Left cardiac atrium (tissue), 4 donors: ENCODE results near the gene DEDD. TPM values are rescaled to one million over a fixed set of nuclear protein-coding genes. Genes with fewer than 3 reads are reported as not detected.
"Not testable (repeated sequence)": the region's sequence is repeated elsewhere in the genome, so short reads cannot be mapped to it uniquely, and the experiment has no call there.

Experiments used
- ATAC-seq, 2 donors: fragments of 200-7000 bp; cut with Tn5 transposase; one replicate each; pipeline ENCODE4 v1.9.1; 2020; ENCODE audit warnings: mild to moderate bottlenecking in 2 of 2, moderate library complexity in 2 of 2
- DNase-seq: peaks from one replicate; pipeline ENCODE4 v3.0.0-alpha.2; 2020
- intact Hi-C, 2 donors: fragments of 100-400 bp; cut with DNase I; formaldehyde crosslinking; loops; one replicate each; pipeline versions ENCODE4 v1.14.1 to v1.15.1; 2022 to 2023
- total RNA-seq, 2 donors: library from RNA; stranded (reverse); fragmentation: NEBNext Ultra II Directional; extraction: Animal tissue kit (Norgen Biotek cat#: 25700); gene quantifications; one replicate each; pipeline ENCODE4 v1.2.1, GENCODE V29; 2021
- donor health status: DM: no; HTN: yes; CAD: no.
- donor health status: DM: no; HTN: yes; CAD: no; lungs with severe emphysema.
- donor health status: DM: yes; HTN: yes; CAD: no.
- donor health status: Dilated cardiomyopathy.

Gene DEDD
- total RNA-seq, 2 donors from 2014 or later: 26.1 to 30.2 TPM

GRCh38 chr1:161137881-161138280, 5.4 kb upstream of the DEDD start:
- ATAC-seq (no peak), DNase-seq (no peak)
- intact Hi-C loops: loop anchor here in 1 of 2 donors (10.0 kb wide), 1 partner anchor 93 kb away; the partner anchor contains the start of gene USF1

- intact Hi-C loops: loop anchor here in 1 of 2 donors (10.0 kb wide), 1 partner anchor 88 kb away; the partner anchor contains the start of gene USF1
- no peak for DNase-seq
- ATAC-seq: no peak
Observed at GRCh38 chr1:161133220-161133740, 813 bp upstream of the DEDD start.

GRCh38 chr1:161131523-161132409, 701 bp downstream of the DEDD start:
- DNase-seq (no peak), ATAC-seq (peak; percentile 6 to 16)

GRCh38 chr1:161130266-161130665, 2.2 kb downstream of the DEDD start:
- intact Hi-C loops: loop anchor here in 1 of 2 donors (10.0 kb wide), 1 partner anchor 85 kb away; the partner anchor contains the start of gene USF1
- DNase-seq: no peak
- ATAC-seq: no peak

More at GRCh38 chr1:161131523-161132409, 701 bp downstream of the DEDD start:
- intact Hi-C loops: loop anchor here in 1 of 2 donors (10.0 kb wide), 1 partner anchor 87 kb away; the partner anchor contains the start of gene USF1

GRCh38 chr1:161128591-161129420, 3.7 kb downstream of the DEDD start:
- intact Hi-C loops: no loop called here
- no peak for DNase-seq

GRCh38 chr1:161127649-161128048, 4.8 kb downstream of the DEDD start:
- no peak for ATAC-seq
- intact Hi-C loops: no loop called here

More at GRCh38 chr1:161128591-161129420, 3.7 kb downstream of the DEDD start:
- no peak for ATAC-seq

GRCh38 chr1:161122967-161123366, 9.5 kb downstream of the DEDD start:
- no peak for ATAC-seq
- no peak for DNase-seq
- intact Hi-C loops: no loop called here

More at GRCh38 chr1:161127649-161128048, 4.8 kb downstream of the DEDD start:
- DNase-seq: no peak

- DNase-seq (no peak), ATAC-seq (no peak)
- intact Hi-C loops: no loop called here
Observed at GRCh38 chr1:161121834-161122233, 10.6 kb downstream of the DEDD start.

GRCh38 chr1:161121042-161121650, 11.3 kb downstream of the DEDD start:
- no peak for ATAC-seq
- no peak for DNase-seq
- intact Hi-C loops: no loop called here

GRCh38 chr1:161119092-161119903, 13.2 kb downstream of the DEDD start:
- ATAC-seq: peak; percentile 17 to 20
- intact Hi-C loops: no loop called here
- peak; percentile 55 for DNase-seq

GRCh38 chr1:161117759-161118581, 14.5 kb downstream of the DEDD start, which contains the start of the genes NIT1 and PFDN2:
Gene NIT1, plus strand, starts transcription at chr1:161118105. Its CDS starts 72 bp downstream, at chr1:161118177.
Gene PFDN2, minus strand, starts transcription at chr1:161118037. Its CDS starts 11 bp downstream, at chr1:161118026.
- intact Hi-C loops: no loop called here
- peak; percentile 90 for DNase-seq
- peak; percentile 94 for ATAC-seq

GRCh38 chr1:161115961-161116360, 16.5 kb downstream of the DEDD start:
- DNase-seq, intact Hi-C loops, ATAC-seq: not testable (repeated sequence)

GRCh38 chr1:161115132-161115711, 17.2 kb downstream of the DEDD start:
- intact Hi-C loops: no loop called here
- ATAC-seq (no peak), DNase-seq (no peak)

- ATAC-seq (no peak), DNase-seq (no peak)
- intact Hi-C loops: no loop called here
Observed at GRCh38 chr1:161114556-161114955, 17.9 kb downstream of the DEDD start.

GRCh38 chr1:161113915-161114314, 18.6 kb downstream of the DEDD start:
- intact Hi-C loops: no loop called here
- no peak for ATAC-seq
- DNase-seq: no peak

- intact Hi-C loops: no loop called here
Observed at GRCh38 chr1:161111527-161111926, 20.9 kb downstream of the DEDD start.

GRCh38 chr1:161111117-161111516, 21.4 kb downstream of the DEDD start:
- DNase-seq (no peak), ATAC-seq (no peak)
- intact Hi-C loops: no loop called here

More at GRCh38 chr1:161111527-161111926, 20.9 kb downstream of the DEDD start:
- ATAC-seq (no peak), DNase-seq (no peak)
